Keratinocyte (primary cell): Measurements from ENCODE around the gene CMTR1. TPM values are rescaled to one million over a fixed set of nuclear protein-coding genes. Genes with fewer than 3 reads are reported as not detected.

Experiments
- DNase-seq: peaks from one replicate; pipeline ENCODE4 v3.0.0-alpha.2; 2011; ENCODE audit warnings: low read depth, missing footprints, low spot score
- FAIRE-seq: peaks from 2 replicates; lab custom pipeline; 2011; peaks lifted over from hg19 to GRCh38; lab: Jason Lieb, UNC
- H2AFZ ChIP-seq: 2 replicates; pipeline ENCODE4 v1.6.0; 2012; ENCODE audit warnings: low read length, control low read depth, inconsistent platforms; ENCODE audit not compliant: control insufficient read depth
- H3K27ac ChIP-seq: 2 replicates; pipeline ENCODE4 v1.5.1; 2011; ENCODE audit warnings: low read length; ENCODE audit not compliant: control insufficient read depth, insufficient read depth
- H3K27me3 ChIP-seq: 3 replicates; pipeline ENCODE4 v1.6.0; 2011; ENCODE audit warnings: low read length; ENCODE audit not compliant: control insufficient read depth, insufficient read depth; ENCODE audit errors: extremely low read depth
- H3K36me3 ChIP-seq, 2 experiments: 2 replicates in 1 of 2; 3 replicates in 1 of 2; pipeline ENCODE4 v1.5.1; 2011; ENCODE audit warnings: low read length in 2 of 2, mild to moderate bottlenecking in 1 of 2; ENCODE audit not compliant: control insufficient read depth in 2 of 2, insufficient read depth in 2 of 2; ENCODE audit errors: extremely low read depth in 1 of 2
- H3K4me1 ChIP-seq: 3 replicates; pipeline ENCODE4 v1.5.1; 2011; ENCODE audit warnings: low read length; ENCODE audit not compliant: control insufficient read depth, insufficient read depth; ENCODE audit errors: extremely low read depth
- H3K4me2 ChIP-seq: 3 replicates; pipeline ENCODE4 v1.6.0; 2011; ENCODE audit warnings: low read depth, low read length; ENCODE audit not compliant: control insufficient read depth, insufficient read depth; ENCODE audit errors: extremely low read depth
- H3K4me3 ChIP-seq, 3 experiments: fragments of 200-600 bp in 1 of 3; sonication (generic) in 1 of 3; 2 replicates in 2 of 3; 3 replicates in 1 of 3; pipeline ENCODE4 v1.5.1; 2011 to 2016; ENCODE audit warnings: low read length in 3 of 3, mild to moderate bottlenecking in 3 of 3, control low read depth in 2 of 3, inconsistent platforms in 1 of 3, low read depth in 1 of 3, mixed read lengths in 1 of 3, mixed run types in 1 of 3, moderate library complexity in 1 of 3; ENCODE audit not compliant: control insufficient read depth in 2 of 3, insufficient read depth in 2 of 3; ENCODE audit errors: extremely low read depth in 1 of 3
- H3K79me2 ChIP-seq: 2 replicates; pipeline ENCODE4 v1.6.0; 2012; ENCODE audit warnings: low read length; ENCODE audit not compliant: control insufficient read depth, insufficient read depth
- H3K9ac ChIP-seq: 3 replicates; pipeline ENCODE4 v1.6.0; 2011; ENCODE audit warnings: low read length; ENCODE audit not compliant: control insufficient read depth, insufficient read depth; ENCODE audit errors: extremely low read depth
- H3K9me1 ChIP-seq: 3 replicates; pipeline ENCODE4 v1.6.0; 2011; ENCODE audit warnings: low read length; ENCODE audit not compliant: control insufficient read depth, insufficient read depth; ENCODE audit errors: extremely low read depth
- H3K9me3 ChIP-seq: 2 replicates; pipeline ENCODE4 v1.5.1; 2012; ENCODE audit warnings: low read depth, low read length; ENCODE audit not compliant: control insufficient read depth
- H4K20me1 ChIP-seq: 3 replicates; pipeline ENCODE4 v1.6.0; 2011; ENCODE audit warnings: low read length; ENCODE audit not compliant: control insufficient read depth, insufficient read depth; ENCODE audit errors: extremely low read depth
- EZH2 ChIP-seq: IDR thresholded peaks from one replicate; pipeline ENCODE4 v1.6.1; 2012; ENCODE audit warnings: inconsistent platforms, mild to moderate bottlenecking, low read length, moderate library complexity
- dilution Hi-C: fragments of 300-500 bp; cut with MboI; formaldehyde crosslinking; loops from one replicate; pipeline ENCODE4 v1.7.0; 2020; ENCODE audit warnings: low sequenced_read_pairs; ENCODE audit not compliant: extremely low pct_ligation_motif_present
- polyA plus RNA-seq, 5 experiments: library from polyadenylated mRNA; depleted of rRNA in 3 of 5; stranded (reverse) in 3 of 5; stranded (forward) in 1 of 5; unstranded in 1 of 5; fragments of >200 nt; gene quantifications; 1 replicate in 1 of 5; 2 replicates in 3 of 5; 3 replicates in 1 of 5; pipeline versions ENCODE4 v1.2.1 to v1.2.3, GENCODE V29; 2011 to 2012; ENCODE audit warnings: missing spikeins in 2 of 5, low read depth in 1 of 5, low replicate concordance in 1 of 5
- TF ChIP-seq, protein P1 (sequence below), 3 experiments: IDR thresholded peaks in 1 of 3; conservative IDR thresholded peaks in 1 of 3; optimal IDR thresholded peaks in 1 of 3; 2 replicates in 2 of 3; 3 replicates in 1 of 3; pipeline versions ENCODE3 to v1.5.1; 2011; ENCODE audit warnings: low read length in 3 of 3, mild to moderate bottlenecking in 3 of 3, moderate library complexity in 2 of 3, control low read depth in 1 of 3, inconsistent platforms in 1 of 3; ENCODE audit not compliant: insufficient read depth in 2 of 3; ENCODE audit errors: extremely low read depth in 1 of 3

Gene CMTR1
- polyA plus RNA-seq, 1 donor (not counting 4 experiments of a cell fraction or from before 2014, with no cell fraction given): 24.6 TPM

DNA sequence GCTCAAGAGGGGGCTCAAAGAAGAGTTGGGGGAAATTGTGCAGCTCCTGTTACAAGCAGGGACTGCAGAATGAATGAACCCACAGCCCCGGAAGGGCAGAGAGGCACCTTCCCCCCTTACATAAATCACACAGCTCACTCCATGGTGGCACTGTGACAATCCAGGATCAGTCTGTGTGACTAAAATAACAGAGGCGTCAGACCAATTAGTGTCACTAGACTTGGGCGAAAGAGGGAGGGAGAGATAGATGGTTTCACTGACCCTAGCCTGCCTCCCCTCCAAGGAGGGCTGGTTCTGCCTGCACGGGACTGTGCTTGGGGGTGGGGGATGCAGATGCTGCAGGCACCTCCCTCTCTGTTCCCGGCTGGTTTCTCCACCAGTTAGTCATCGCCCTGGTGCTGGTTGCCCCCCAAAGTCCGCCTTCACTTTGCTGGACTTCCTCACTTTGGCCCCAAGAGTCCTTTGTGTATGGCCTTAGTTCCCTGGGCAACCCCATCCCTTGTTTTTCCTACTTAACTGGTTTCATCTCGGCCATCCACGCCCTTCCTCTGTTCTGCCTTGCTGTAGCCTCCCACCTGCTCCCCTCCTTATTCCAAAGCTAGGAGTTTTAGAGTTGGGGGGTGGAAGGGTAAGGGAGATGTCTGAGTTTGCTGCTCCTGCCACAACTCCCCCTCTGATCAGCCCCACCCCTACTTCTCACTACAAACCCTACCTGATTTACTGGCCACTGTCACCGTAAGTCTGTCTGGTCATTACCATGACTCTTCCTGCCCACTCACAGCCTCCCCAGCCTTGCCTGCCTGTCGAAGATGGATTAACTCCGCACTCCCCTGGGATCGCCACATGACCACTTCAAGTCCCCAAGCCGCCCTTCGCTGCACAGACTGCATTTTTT is 48.9 kb downstream of the CMTR1 start:
- no peak for TF ChIP-seq EZH2
- dilution Hi-C loops: no loop called here
- no peak for FAIRE-seq
- H3K9me3 ChIP-seq: no peaks in the 10 kb centered on the region
- no peak overlapping the region for H3K9ac ChIP-seq
- no peaks in the 10 kb centered on the region for H3K27me3 ChIP-seq
- H3K4me1 ChIP-seq: peaks cover 11% of the 10 kb centered on the region
- H2AFZ ChIP-seq: no peak overlapping the region
- no peaks in the 10 kb centered on the region for H4K20me1 ChIP-seq
- H3K36me3 ChIP-seq: peaks cover 20 to 32% of the 10 kb centered on the region in 2 experiments
- DNase-seq: no peak
- H3K27ac ChIP-seq: no peak overlapping the region
- no peaks in the 10 kb centered on the region for H3K9me1 ChIP-seq
- H3K79me2 ChIP-seq: no peaks in the 10 kb centered on the region
- H3K4me3 ChIP-seq: no peak overlapping the region
- no peak overlapping the region for H3K4me2 ChIP-seq

- TF ChIP-seq EZH2: no peak
- TF ChIP-seq, protein P1, sequence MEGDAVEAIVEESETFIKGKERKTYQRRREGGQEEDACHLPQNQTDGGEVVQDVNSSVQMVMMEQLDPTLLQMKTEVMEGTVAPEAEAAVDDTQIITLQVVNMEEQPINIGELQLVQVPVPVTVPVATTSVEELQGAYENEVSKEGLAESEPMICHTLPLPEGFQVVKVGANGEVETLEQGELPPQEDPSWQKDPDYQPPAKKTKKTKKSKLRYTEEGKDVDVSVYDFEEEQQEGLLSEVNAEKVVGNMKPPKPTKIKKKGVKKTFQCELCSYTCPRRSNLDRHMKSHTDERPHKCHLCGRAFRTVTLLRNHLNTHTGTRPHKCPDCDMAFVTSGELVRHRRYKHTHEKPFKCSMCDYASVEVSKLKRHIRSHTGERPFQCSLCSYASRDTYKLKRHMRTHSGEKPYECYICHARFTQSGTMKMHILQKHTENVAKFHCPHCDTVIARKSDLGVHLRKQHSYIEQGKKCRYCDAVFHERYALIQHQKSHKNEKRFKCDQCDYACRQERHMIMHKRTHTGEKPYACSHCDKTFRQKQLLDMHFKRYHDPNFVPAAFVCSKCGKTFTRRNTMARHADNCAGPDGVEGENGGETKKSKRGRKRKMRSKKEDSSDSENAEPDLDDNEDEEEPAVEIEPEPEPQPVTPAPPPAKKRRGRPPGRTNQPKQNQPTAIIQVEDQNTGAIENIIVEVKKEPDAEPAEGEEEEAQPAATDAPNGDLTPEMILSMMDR (optimal IDR thresholded peaks at IDR 0.05 in 1 of 3, IDR thresholded peaks at IDR 0.05 in 1 of 3, conservative IDR thresholded peaks at IDR 0.05 in 1 of 3; ENCODE audit: extremely low read depth in 1 of 3, insufficient read depth in 2 of 3, low read length in 3 of 3): no peak
- no peaks in the 10 kb centered on the region for H3K9me3 ChIP-seq
- no peaks in the 10 kb centered on the region for H3K27me3 ChIP-seq
- no peaks in the 10 kb centered on the region for H3K9me1 ChIP-seq
- H3K9ac ChIP-seq: no peak overlapping the region
- H3K79me2 ChIP-seq: no peaks in the 10 kb centered on the region
- H3K36me3 ChIP-seq: peaks cover 21 to 28% of the 10 kb centered on the region in 2 experiments
- dilution Hi-C loops: no loop called here
- DNase-seq (no peak), FAIRE-seq (no peak)
- H3K27ac ChIP-seq: no peak overlapping the region
- H3K4me1 ChIP-seq: peaks cover 11% of the 10 kb centered on the region
- H2AFZ ChIP-seq: no peak overlapping the region
- H3K4me3 ChIP-seq: no peak overlapping the region
- no peaks in the 10 kb centered on the region for H4K20me1 ChIP-seq
- H3K4me2 ChIP-seq: no peak overlapping the region
Measured at GRCh38 chr6:37482606-37483251, 49.7 kb downstream of the CMTR1 start.
